Heart right ventricle (tissue), 16 donors: ENCODE data around the gene CAMK1D. TPM values are rescaled to one million over a fixed set of nuclear protein-coding genes. Genes with fewer than 3 reads are reported as not detected.

Source experiments
- ATAC-seq, 8 donors: fragments of 200-7000 bp; cut with Tn5 transposase; one replicate each; pipeline ENCODE4 v1.9.1; 2020; ENCODE audit warnings: mild to moderate bottlenecking in 8 of 8, moderate library complexity in 8 of 8, moderate number of reproducible peaks in 1 of 8
- DNase-seq, 2 donors: peaks; one replicate each; pipeline ENCODE4 v3.0.0-alpha.2; 2020
- H3K27ac ChIP-seq, 10 donors: fragments of 200-600 bp; sonication (generic) in 2 of 10; one replicate each; pipeline versions ENCODE4 v1.5.0 to v1.8.0; 2020 to 2022; ENCODE audit warnings: mild to moderate bottlenecking in 3 of 10
- H3K27me3 ChIP-seq, 7 donors: fragments of 200-600 bp; one replicate each; pipeline ENCODE4 v1.8.0; 2021 to 2022; ENCODE audit warnings: mild to moderate bottlenecking in 2 of 7
- H3K36me3 ChIP-seq, 9 donors: fragments of 200-600 bp; sonication (generic) in 1 of 9; one replicate each; pipeline versions ENCODE4 v1.5.0 to v1.8.0; 2020 to 2022; ENCODE audit warnings: mild to moderate bottlenecking in 2 of 9
- H3K4me1 ChIP-seq, 9 donors: fragments of 200-600 bp; sonication (generic) in 1 of 9; one replicate each; pipeline versions ENCODE4 v1.5.0 to v1.8.0; 2020 to 2022; ENCODE audit warnings: mild to moderate bottlenecking in 4 of 9
- H3K4me3 ChIP-seq, 10 donors: fragments of 200-600 bp; sonication (generic) in 2 of 10; one replicate each; pipeline versions ENCODE4 v1.5.0 to v1.8.0; 2020 to 2022; ENCODE audit warnings: mild to moderate bottlenecking in 7 of 10, moderate library complexity in 2 of 10
- H3K9me3 ChIP-seq, 11 donors: fragments of 200-600 bp in 10 of 11; sonication (generic) in 2 of 11; one replicate each; pipeline versions ENCODE4 v1.5.0 to v1.8.0; 2013 to 2022; ENCODE audit warnings: mild to moderate bottlenecking in 2 of 11, control low read depth in 1 of 11, moderate library complexity in 1 of 11
- CTCF ChIP-seq, 9 donors: fragments of 200-600 bp; sonication (generic) in 2 of 9; IDR thresholded peaks; one replicate each; pipeline versions ENCODE4 v1.5.0 to v1.8.0; 2021 to 2022; ENCODE audit warnings: antibody characterized with exemption in 9 of 9, mild to moderate bottlenecking in 5 of 9, moderate library complexity in 1 of 9
- WGBS, 2 donors: extraction: QIAGEN DNeasy Blood & Tissue Kit; methylation state at CpG; one replicate each; pipeline ENCODE4 v1.1.7; 2013; ENCODE audit warnings: inconsistent platforms in 1 of 2; 5-methylcytosine and 5-hydroxymethylcytosine counted together
- intact Hi-C, 10 donors: fragments of 100-400 bp; cut with DNase I; formaldehyde crosslinking; loops; one replicate each; pipeline versions ENCODE4 v1.11.1 to v1.14.2; 2022
- polyA plus RNA-seq, 2 donors: library from polyadenylated mRNA; stranded (reverse); fragments of 200-250 nt; gene quantifications; one replicate each; pipeline ENCODE4 v1.2.3, GENCODE V29; 2013
- total RNA-seq, 10 donors: library from RNA; stranded (reverse); fragmentation: NEBNext Ultra II Directional in 3 of 10; extraction: Animal tissue kit (Norgen Biotek cat#: 25700) in 3 of 10; gene quantifications; one replicate each; pipeline versions ENCODE4 v1.2.1 to v1.2.4, GENCODE V29; 2021 to 2023
- donor health status: Arrhythmogenic right ventricular cardiomyopathy.
- donor health status: ischemic (EF 13 %, LVEDD 7.1; RV severe dilation, severe dysfunction).
- donor health status: healthy with polysubstance abuse.
- donor health status: DM: no; HTN: yes; CAD: no.
- donor health status: DM: no; HTN: no; CAD: no.
- donor health status: ischemic (EF 25% LVEDD 6.9; RV normal size, moderate dysfunction).
- donor health status: ischemic (EF 25% LVEDD 5.7; RV mildly dilated, moderate dysfunction).
- donor health status: healthy.
- donor health status: DM: yes; HTN: yes; CAD: no.
- donor health status: Ischemic cardiomyopathy.
- donor health status: ischemic (EF 35%, LVEDD 5.7; RV mildly dilated, moderate dysfunction).
- donor health status: nonischemic (EF 11% LVEDD 7.7; RV severe dilation, severe dysfunction).
- donor health status: DM: yes; HTN: yes; CAD: no.
- donor health status: PGD.
- donor health status: ischemic (EF 29% LVEDD 5.4; RV normal size, mild dysfunction).
- donor health status: nonischemic (EF 23%, LVEDD 6.1; RV moderate dilation, normal function).

CAMK1D gene
- total and polyA plus RNA-seq, 12 donors: 1.3 to 17.7 (median 2.6) TPM

GRCh38 chr10:12750526-12751201, 401.3 kb downstream of the CAMK1D start:
- no peak overlapping the region for H3K4me3 ChIP-seq
- ATAC-seq (no peak), DNase-seq (no peak)
- no peaks in the 10 kb centered on the region for H3K36me3 ChIP-seq
- H3K4me1 ChIP-seq: no peaks in the 10 kb centered on the region
- H3K27me3 ChIP-seq: no peaks in the 10 kb centered on the region
- 76 to 82% methylated on average over 11 of the region's 11 CpGs for WGBS, 2 donors
- no peaks in the 10 kb centered on the region for H3K9me3 ChIP-seq
- intact Hi-C loops: no loop called here
- no peak for TF ChIP-seq CTCF (IDR thresholded peaks at IDR 0.05)
- no peak overlapping the region for H3K27ac ChIP-seq

- no peak for TF ChIP-seq CTCF (IDR thresholded peaks at IDR 0.05)
- no peaks in the 10 kb centered on the region for H3K27me3 ChIP-seq
- WGBS, 2 donors: 94 to 96% methylated on average over 5 of the region's 5 CpGs
- intact Hi-C loops: no loop called here
- no peaks in the 10 kb centered on the region for H3K36me3 ChIP-seq
- H3K4me1 ChIP-seq: no peaks in the 10 kb centered on the region
- ATAC-seq (no peak), DNase-seq (no peak)
- no peak overlapping the region for H3K27ac ChIP-seq
- no peaks in the 10 kb centered on the region for H3K9me3 ChIP-seq
- H3K4me3 ChIP-seq: no peak overlapping the region
Observed at GRCh38 chr10:12755075-12755474, 405.7 kb downstream of the CAMK1D start.

- 84 to 91% methylated on average over 2 of the region's 2 CpGs for WGBS, 2 donors
- DNase-seq: no peak
- Histone ChIP-seq H3K27me3 (no peaks in the 10 kb centered on the region), H3K4me3 (no peak overlapping the region), H3K36me3 (peaks cover 0 to 15% (median 0%) of the 10 kb centered on the region in 9 donors), H3K4me1 (no peaks in the 10 kb centered on the region), H3K27ac (no peak overlapping the region), H3K9me3 (no peaks in the 10 kb centered on the region)
- intact Hi-C loops: no loop called here
- TF ChIP-seq CTCF (IDR thresholded peaks at IDR 0.05): no peak
- ATAC-seq: no peak
Observed at GRCh38 chr10:12757351-12757750, 408.0 kb downstream of the CAMK1D start.

- Histone ChIP-seq H3K27ac (no peak overlapping the region), H3K27me3 (no peaks in the 10 kb centered on the region), H3K4me1 (no peaks in the 10 kb centered on the region), H3K4me3 (no peak overlapping the region), H3K9me3 (no peaks in the 10 kb centered on the region), H3K36me3 (peaks cover 0 to 15% (median 0%) of the 10 kb centered on the region in 9 donors)
- TF ChIP-seq CTCF (IDR thresholded peaks at IDR 0.05): no peak
- 88 to 90% methylated on average over 2 of the region's 2 CpGs for WGBS, 2 donors
- intact Hi-C loops: no loop called here
- DNase-seq: no peak
- no peak for ATAC-seq
Observed at GRCh38 chr10:12758271-12758670, 408.9 kb downstream of the CAMK1D start.
